AG10803 (cell line): ENCODE data around the gene FAM241B.

Experiments
- DNase-seq: peaks from one replicate; pipeline ENCODE4 v3.0.0; 2010; ENCODE audit warnings: low read depth
- H3K4me3 ChIP-seq: 2 replicates; pipeline ENCODE4 v1.5.1; 2011; ENCODE audit warnings: mild to moderate bottlenecking, low read length, control low read depth
- CTCF ChIP-seq: conservative IDR thresholded peaks from 2 replicates; pipeline ENCODE4 v1.5.1; 2011; ENCODE audit warnings: mild to moderate bottlenecking, low read length, control low read depth, inconsistent platforms

FAM241B gene

GRCh38 chr10:69639291-69640195 lies 9.5 kb downstream of the FAM241B start:
- no peak overlapping the region for H3K4me3 ChIP-seq
- peak; percentile 88 for TF ChIP-seq CTCF

GRCh38 chr10:69640196-69640980 lies 10.3 kb downstream of the FAM241B start:
- H3K4me3 ChIP-seq = no peak overlapping the region
- no peak for TF ChIP-seq CTCF
- DNase-seq = no peak

More at GRCh38 chr10:69639291-69640195, 9.5 kb downstream of the FAM241B start:
- DNase-seq = peak; percentile 55

- DNase-seq = peak; percentile 14
- H3K4me3 ChIP-seq = no peak overlapping the region
- no peak for TF ChIP-seq CTCF
These were observed 11.4 kb downstream of the FAM241B start for GRCh38 chr10:69641261-69641980.

- H3K4me3 ChIP-seq = no peak overlapping the region
- DNase-seq = no peak
- TF ChIP-seq CTCF = no peak
These were observed 12.7 kb downstream of the FAM241B start for GRCh38 chr10:69642747-69643146.

- no peak for TF ChIP-seq CTCF
- no peak overlapping the region for H3K4me3 ChIP-seq
- no peak for DNase-seq
These were observed 14.0 kb downstream of the FAM241B start for GRCh38 chr10:69643779-69644657.

- TF ChIP-seq CTCF = peak; percentile 77
- peak; percentile 52 for DNase-seq
These were observed 14.7 kb downstream of the FAM241B start for GRCh38 chr10:69644658-69645295.

More at GRCh38 chr10:69644658-69645295, 14.7 kb downstream of the FAM241B start:
- H3K4me3 ChIP-seq = no peak overlapping the region
